ENCODE results near the gene OR10V1.

- TF ChIP-seq, protein P1, sequence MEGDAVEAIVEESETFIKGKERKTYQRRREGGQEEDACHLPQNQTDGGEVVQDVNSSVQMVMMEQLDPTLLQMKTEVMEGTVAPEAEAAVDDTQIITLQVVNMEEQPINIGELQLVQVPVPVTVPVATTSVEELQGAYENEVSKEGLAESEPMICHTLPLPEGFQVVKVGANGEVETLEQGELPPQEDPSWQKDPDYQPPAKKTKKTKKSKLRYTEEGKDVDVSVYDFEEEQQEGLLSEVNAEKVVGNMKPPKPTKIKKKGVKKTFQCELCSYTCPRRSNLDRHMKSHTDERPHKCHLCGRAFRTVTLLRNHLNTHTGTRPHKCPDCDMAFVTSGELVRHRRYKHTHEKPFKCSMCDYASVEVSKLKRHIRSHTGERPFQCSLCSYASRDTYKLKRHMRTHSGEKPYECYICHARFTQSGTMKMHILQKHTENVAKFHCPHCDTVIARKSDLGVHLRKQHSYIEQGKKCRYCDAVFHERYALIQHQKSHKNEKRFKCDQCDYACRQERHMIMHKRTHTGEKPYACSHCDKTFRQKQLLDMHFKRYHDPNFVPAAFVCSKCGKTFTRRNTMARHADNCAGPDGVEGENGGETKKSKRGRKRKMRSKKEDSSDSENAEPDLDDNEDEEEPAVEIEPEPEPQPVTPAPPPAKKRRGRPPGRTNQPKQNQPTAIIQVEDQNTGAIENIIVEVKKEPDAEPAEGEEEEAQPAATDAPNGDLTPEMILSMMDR (conservative IDR thresholded peaks at IDR 0.05; ENCODE audit: low read depth in 2 of 2), result no peak
- TF ChIP-seq POLR2AphosphoS5 (IDR thresholded peaks at IDR 0.05; ENCODE audit: low read depth) (no peak), CREB1 (CRISPR knock-in tag; IDR thresholded peaks at IDR 0.05; ENCODE audit: low read depth) (no peak), EZH2 (IDR thresholded peaks at IDR 0.05; ENCODE audit: low read depth, unreplicated experiment) (no peak), EZH2phosphoT487 (IDR thresholded peaks at IDR 0.05; ENCODE audit: unreplicated experiment) (no peak), ZNF331 (CRISPR knock-in tag; IDR thresholded peaks at IDR 0.05; ENCODE audit: low read depth) (no peak), JUNB (IDR thresholded peaks at IDR 0.05; ENCODE audit: unreplicated experiment) (no peak), STAT1 (IDR thresholded peaks at IDR 0.05; ENCODE audit: unreplicated experiment) (no peak), NANOG (IDR thresholded peaks at IDR 0.05; ENCODE audit: borderline replicate concordance) (no peak), ZNF114 (CRISPR knock-in tag; IDR thresholded peaks at IDR 0.05) (no peak), ZNF462 (CRISPR knock-in tag; IDR thresholded peaks at IDR 0.05) (no peak)
- TF ChIP-seq, protein P2, sequence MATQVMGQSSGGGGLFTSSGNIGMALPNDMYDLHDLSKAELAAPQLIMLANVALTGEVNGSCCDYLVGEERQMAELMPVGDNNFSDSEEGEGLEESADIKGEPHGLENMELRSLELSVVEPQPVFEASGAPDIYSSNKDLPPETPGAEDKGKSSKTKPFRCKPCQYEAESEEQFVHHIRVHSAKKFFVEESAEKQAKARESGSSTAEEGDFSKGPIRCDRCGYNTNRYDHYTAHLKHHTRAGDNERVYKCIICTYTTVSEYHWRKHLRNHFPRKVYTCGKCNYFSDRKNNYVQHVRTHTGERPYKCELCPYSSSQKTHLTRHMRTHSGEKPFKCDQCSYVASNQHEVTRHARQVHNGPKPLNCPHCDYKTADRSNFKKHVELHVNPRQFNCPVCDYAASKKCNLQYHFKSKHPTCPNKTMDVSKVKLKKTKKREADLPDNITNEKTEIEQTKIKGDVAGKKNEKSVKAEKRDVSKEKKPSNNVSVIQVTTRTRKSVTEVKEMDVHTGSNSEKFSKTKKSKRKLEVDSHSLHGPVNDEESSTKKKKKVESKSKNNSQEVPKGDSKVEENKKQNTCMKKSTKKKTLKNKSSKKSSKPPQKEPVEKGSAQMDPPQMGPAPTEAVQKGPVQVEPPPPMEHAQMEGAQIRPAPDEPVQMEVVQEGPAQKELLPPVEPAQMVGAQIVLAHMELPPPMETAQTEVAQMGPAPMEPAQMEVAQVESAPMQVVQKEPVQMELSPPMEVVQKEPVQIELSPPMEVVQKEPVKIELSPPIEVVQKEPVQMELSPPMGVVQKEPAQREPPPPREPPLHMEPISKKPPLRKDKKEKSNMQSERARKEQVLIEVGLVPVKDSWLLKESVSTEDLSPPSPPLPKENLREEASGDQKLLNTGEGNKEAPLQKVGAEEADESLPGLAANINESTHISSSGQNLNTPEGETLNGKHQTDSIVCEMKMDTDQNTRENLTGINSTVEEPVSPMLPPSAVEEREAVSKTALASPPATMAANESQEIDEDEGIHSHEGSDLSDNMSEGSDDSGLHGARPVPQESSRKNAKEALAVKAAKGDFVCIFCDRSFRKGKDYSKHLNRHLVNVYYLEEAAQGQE (IDR thresholded peaks at IDR 0.05; ENCODE audit: unreplicated experiment), result no peak
- TF ChIP-seq, protein P3, sequence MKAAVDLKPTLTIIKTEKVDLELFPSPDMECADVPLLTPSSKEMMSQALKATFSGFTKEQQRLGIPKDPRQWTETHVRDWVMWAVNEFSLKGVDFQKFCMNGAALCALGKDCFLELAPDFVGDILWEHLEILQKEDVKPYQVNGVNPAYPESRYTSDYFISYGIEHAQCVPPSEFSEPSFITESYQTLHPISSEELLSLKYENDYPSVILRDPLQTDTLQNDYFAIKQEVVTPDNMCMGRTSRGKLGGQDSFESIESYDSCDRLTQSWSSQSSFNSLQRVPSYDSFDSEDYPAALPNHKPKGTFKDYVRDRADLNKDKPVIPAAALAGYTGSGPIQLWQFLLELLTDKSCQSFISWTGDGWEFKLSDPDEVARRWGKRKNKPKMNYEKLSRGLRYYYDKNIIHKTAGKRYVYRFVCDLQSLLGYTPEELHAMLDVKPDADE (IDR thresholded peaks at IDR 0.05), result no peak
Measured at GRCh38 chr11:59746111-59746510, 32.5 kb upstream of the OR10V1 start.
